Measurements from ENCODE around the gene SERINC2.

DNA sequence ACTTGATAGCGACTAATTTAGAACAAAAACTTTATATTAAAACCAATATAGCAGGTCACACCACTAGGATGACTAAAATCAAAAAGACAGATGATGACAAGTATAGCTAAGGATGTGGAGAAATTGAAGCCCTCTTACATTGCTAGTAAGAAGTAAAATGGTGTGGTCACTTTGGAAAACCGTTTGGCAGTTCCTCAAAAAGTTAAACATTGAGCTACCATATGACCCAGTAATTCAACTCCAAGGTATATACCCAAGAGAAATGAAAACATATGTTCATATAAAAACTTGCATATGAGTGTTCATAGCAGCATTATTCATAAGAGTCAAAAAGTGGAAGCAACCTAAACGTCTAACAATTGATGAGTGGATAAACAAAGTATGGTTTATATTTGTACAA, 13.0 kb upstream of the SERINC2 start:
- TF ChIP-seq POLR2A (IDR thresholded peaks at IDR 0.05; ENCODE audit: low read depth, low read length) (no peak), RAD21 (IDR thresholded peaks at IDR 0.05; ENCODE audit: low read length) (no peak), RFX5 (IDR thresholded peaks at IDR 0.05; ENCODE audit: low read depth, low read length) (no peak)
- TF ChIP-seq, protein P1, sequence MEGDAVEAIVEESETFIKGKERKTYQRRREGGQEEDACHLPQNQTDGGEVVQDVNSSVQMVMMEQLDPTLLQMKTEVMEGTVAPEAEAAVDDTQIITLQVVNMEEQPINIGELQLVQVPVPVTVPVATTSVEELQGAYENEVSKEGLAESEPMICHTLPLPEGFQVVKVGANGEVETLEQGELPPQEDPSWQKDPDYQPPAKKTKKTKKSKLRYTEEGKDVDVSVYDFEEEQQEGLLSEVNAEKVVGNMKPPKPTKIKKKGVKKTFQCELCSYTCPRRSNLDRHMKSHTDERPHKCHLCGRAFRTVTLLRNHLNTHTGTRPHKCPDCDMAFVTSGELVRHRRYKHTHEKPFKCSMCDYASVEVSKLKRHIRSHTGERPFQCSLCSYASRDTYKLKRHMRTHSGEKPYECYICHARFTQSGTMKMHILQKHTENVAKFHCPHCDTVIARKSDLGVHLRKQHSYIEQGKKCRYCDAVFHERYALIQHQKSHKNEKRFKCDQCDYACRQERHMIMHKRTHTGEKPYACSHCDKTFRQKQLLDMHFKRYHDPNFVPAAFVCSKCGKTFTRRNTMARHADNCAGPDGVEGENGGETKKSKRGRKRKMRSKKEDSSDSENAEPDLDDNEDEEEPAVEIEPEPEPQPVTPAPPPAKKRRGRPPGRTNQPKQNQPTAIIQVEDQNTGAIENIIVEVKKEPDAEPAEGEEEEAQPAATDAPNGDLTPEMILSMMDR (conservative IDR thresholded peaks at IDR 0.05; ENCODE audit: low read depth, low read length): no peak

All from IMR-90 (cell line).